NCI-H146 (cell line): ENCODE results near the gene BCOR.

ENCODE experiments used
- DNase-seq: peaks from one replicate; lab custom pipeline; 2025; lab: John Stamatoyannopoulos, UW

The BCOR gene

DNA sequence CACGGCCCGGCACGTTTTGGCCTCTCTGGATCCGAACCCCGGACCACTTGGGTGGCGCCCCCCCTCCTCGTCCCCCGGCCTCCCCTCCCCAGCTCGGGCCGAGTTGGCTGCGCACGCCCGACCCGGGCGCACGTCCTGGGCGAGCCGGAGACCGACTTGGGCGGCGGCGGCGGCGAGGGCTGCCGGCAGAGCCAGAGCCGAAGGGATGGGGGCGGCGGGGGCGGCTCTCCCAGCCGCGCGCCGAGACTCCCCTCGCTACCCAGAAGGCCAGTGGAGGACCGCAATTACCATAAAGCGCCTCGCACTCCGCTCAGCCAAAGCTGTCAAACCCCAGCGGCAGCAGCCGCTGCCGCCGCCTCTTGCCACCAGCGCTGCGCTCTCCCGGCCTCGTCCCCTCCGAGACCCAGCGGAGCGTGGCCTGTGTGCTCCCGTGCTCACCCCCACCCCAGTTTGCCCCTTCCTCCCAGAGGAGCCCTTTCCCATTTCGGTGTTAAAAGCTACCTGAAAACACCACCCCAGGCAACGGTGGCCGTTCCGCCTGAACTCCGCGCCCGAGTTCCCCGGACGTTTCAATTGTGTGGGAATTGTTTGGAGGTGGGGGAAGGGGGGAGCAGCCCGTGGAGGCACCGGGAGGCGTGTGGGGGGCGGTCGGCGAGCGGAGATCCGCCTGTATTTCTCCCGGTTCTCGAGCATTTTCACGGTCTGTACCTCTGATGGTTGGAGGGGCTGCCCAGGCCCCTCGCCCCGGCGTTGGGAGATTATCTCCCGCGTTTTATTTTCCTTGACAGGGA lies 701 bp upstream of the BCOR start:
- DNase-seq = peak; percentile 76

DNA sequence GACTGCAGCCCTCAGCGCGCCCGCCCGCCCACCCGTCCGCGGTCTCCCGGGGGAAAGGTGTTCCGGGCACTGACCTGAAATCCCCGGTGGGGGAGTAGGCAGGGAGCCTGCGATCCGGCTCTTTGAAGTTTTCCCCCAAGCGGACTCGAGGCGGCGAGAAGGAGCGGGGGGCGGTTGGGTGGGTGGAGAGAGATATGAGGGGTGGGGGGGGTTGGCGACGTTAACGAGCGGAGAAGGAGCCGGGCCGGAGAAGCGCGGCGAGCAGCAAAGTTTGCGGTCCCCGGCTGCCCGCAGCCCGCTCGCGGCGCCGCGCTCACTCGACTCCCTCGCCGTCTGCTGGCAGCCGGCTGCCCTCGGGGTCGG lies 636 bp downstream of the BCOR start:
- DNase-seq = no peak

DNA sequence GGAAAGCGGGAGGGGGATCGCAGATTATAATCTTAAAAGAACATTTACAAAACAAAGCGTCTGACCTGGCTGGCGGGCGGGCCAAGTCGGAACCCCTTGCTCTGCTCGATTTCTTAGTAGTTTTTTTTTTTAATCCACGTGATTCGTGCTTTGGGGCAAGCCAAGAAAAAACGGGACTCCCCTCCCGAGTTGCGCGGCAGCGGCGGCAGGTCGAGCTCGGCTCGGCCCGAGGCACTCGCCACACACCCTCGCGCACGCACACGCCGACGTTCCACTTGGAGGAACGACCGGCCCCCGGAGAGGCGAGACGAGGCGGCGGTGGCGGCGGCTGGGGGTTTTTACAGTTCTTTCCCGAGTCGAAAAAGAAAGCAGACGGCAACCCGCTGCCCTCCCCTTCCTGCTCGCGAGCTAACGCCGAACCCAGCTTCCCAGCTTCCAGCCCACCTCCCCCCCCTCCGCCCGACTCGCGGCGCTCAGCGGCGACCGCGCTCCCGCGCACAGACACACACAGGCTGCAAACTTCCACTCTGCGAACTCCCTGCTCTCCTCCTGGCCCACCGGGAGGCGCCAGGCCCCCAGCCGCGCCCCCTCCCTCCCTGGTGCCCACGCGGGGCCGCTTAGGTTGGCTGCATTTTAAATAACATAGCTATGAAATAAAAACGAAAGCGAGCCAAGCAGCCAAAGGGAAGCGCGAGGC lies 1.2 kb downstream of the BCOR start:
- DNase-seq = peak; percentile 38

DNA sequence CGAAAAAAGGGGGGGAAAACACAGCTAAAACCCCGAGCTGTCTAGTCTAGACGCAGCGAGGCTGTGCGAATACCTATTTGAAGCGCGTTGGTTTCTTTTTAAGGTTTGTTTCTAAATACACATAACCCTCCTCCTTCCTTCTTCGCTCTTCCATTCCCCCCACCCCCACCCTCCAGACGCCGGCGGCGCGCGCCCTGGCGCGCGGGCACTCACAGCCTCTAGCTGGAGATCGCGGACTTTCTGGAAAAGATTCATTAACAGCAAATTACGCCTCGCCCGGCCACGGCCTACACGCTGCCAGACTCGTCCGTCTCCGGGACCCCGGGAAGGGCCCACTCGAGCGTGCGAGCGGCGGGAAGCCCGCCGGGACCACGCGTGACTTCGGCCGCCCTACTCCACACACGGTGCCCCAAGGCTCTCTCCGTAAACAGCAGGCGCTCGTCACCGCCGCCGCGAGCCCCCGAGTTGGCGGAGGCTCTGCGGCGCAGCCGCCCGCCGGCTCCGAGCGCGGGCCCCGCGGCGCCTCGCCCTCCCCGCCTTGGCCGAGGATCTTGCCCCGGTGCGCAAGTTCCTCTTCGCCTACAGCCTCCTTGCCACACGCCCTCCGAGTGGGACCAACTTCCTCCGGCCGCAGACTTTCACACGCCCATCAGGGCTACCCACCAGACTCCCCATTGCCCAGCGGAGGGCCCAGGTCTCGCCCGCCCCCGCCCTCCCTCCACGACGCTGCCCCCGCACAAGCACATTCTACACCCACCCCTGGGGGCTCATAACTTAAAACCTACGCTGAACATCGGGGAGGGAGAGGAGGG lies 2.0 kb downstream of the BCOR start:
- DNase-seq = peak; percentile 14

DNA sequence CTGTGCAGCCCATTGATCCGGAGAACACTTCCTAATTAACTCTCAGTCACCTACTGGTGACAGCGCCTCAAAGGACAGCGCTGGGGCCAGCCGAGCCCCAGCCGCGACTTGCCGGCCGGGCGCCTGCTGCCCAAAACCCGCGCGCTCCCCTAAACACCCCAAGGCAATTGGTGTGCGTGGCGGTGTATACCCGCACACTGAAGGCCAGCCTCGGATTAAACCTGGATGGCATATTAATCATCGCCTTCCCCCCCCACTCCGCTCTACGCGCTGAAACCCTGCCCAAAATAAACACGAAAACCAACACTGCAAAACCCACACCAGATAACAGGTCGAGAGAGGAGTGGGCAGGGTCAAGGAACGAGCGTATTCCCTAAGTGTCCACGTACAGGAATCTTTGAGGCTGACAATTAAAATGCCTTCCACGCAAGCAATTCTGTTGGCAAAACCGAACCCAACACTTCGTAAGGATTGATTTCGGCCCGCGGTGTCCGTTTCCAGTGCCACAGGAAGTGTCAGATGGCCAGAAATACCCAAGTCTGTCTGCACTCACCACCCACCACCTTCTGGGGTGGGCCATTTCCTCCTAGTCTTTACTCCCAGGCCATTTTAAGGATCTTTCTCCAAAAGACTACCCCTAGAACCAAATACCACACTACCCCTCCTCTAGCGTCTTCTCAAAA lies 2.7 kb downstream of the BCOR start:
- DNase-seq = peak; percentile 37

DNA sequence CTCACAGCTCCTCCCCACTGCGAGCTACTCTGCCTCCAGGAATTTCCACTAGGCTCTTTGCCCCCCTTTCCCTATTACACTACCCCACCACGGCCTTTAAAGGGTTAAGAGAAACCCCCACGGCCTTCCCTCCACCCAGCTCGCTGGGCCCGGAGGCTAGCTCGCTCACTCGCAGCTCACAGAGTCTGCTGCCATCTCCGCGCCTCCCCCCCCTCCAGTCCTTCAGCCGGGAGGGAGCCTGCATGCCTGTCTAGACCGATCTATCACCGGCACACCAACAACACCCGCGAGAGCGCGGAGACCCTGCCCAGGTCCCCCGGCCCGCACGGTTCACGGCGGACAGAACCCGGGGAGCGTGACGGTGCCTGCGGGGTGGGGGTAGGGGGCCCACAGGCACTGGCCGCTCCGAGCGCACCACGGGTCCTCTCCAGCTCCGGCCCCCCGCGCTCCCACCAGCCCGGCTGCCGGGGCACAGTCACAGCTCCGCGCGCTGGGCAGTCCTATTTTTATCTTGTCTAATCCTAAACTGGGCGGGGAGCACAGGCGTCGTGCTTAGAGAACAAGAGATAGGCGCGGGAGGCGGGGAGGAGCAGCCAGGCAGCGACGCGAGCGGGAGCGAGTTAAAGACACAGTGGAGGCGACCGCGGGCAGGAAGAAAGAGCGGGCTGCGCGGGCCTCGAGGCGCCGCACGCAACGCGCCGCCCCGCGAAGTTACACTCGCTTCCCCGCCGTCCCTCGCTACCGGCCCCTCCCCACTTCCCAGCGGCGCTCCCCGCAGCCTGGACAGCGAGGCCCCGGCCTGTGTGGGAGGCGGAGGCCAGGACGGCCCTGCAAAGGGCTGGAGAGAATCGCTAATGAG lies 3.5 kb downstream of the BCOR start:
- peak; percentile 59 for DNase-seq

DNA sequence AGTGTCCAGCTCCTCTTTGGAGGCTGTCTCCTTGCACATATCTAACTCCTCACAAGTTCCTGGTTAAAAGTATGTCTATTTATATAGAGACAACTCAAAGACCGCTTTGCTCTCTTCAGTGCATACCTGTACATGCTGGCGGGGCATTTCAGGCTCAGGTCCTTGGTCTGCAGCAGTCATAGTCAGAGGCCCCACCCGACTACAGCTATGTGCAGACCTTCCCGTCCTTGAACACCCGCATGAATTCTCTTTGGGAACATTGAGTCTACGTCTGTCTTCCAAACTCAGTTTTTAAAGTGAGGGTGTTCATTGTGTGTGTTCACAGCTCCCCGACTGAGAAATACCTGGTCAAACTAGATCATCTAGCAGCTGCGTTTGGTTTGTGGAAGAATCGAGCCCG lies 4.2 kb downstream of the BCOR start:
- no peak for DNase-seq

DNA sequence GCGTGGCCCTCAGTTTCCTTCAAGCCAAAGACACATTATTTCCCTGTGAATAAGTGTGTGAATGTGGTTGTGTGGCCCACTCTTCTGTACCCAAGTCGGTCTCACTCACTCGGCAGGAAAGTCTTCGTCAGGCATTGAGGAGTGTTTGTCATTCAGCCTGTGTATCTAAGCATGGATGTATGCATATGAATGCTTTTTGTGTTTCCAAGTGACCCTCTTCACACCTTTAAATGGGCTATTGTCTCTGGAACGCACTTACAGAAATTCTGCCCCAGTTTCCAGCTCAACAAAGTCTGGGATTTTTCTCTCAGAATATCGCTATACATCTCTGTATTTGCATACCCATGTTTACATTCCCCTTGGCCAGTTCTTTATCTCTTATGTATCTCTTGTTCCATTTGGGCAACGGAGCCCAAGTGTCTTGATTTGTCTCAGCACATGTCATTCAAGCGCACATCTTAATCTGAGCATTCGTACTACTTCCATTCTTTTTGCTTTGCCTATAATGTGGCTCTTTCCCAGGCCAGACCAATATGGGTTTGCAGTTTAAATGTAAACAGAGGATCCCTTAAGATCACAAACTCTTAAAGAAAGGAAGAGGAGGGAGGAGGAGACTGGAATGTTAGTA lies 4.8 kb downstream of the BCOR start:
- no peak for DNase-seq

DNA sequence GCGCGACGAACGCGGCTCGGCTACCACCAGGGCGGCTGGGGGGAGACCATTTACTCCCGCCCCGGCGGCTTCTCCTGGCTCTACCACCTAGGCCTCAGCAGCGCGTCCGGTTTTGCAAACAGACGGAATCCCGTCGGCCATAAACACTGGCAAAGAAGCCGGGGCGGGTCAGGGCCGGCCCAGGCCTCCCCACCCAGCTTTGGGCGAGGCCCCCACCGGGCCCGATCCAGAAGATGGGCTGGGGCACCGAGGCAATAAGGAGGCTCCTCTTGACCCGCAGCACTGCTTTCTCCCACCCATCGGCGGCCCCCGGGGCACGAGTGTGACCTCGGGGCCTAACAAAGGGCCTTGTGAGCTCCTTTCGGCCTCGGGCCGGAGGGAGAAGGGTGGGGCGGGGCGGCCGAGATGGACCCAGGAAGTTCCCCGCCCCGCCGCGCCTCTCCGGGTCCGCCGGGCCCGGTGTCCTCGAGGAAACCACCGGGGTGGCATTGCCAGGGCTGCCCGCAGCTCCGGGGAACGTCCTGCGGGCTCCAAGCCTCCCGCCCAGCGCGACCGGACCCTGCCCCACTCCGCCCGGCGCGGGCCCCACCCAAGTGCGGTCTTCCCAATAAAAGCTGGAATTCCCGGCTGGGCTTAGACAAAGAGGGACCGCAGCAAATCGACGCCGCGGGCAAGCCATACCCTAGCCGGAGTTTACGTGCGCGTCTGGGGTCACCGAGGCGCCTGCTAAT lies 5.9 kb downstream of the BCOR start:
- DNase-seq = no peak

DNA sequence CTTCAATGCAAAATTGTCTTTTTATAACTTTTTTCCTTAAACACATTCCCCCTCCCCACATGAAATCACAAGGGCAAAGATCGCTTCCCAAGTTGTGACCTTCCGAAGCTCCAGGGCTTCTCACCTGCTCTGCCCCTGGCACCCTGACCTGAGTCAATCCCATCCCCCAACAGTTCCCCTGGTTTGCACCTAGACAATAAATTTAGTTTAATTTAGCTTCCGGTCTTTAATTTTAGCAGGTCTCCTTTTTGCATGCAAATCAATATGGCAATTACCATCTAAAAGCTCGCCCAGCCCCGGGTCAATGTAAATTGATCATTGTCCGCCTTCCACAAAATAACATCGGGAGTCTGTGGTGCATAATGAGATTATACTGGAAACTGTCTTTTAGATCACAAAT lies 6.8 kb downstream of the BCOR start:
- DNase-seq = no peak

DNA sequence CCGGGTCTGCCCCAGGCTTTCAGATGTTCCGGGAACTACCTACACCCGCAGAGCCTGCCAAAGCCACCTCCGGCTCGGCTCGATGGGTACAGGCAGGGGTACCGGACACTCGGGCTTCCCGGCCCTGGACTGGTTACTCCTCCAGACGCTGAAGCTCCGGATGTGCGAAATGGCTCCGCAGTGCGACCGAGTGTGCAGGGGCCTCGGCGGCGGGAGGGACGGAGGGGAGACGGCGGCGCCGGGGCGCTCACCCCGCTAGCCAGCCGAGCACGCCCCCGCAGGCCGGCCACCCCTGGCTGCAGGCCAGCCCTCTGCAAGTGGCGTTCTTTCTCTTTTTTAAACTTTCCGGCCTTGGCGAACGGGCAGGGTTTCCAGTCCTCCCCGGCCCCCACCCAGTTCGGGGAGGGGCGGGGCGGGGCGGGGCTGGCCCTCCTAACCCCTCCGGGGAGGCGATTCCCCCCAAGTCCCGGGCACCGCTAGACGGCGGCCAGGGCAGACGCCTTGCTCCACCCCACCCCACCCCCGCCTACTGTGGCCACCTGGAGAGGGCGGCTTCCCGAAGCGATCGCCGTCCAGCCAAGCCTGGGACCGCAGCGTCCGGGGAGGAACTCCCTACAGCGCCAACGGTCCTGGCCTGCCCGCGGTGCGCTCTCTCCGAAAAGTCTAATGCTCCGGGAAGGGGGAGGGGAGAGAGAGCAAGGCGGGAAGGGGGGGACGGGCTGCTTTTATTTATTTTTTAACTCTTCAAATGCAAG lies 7.5 kb downstream of the BCOR start:
- no peak for DNase-seq

DNA sequence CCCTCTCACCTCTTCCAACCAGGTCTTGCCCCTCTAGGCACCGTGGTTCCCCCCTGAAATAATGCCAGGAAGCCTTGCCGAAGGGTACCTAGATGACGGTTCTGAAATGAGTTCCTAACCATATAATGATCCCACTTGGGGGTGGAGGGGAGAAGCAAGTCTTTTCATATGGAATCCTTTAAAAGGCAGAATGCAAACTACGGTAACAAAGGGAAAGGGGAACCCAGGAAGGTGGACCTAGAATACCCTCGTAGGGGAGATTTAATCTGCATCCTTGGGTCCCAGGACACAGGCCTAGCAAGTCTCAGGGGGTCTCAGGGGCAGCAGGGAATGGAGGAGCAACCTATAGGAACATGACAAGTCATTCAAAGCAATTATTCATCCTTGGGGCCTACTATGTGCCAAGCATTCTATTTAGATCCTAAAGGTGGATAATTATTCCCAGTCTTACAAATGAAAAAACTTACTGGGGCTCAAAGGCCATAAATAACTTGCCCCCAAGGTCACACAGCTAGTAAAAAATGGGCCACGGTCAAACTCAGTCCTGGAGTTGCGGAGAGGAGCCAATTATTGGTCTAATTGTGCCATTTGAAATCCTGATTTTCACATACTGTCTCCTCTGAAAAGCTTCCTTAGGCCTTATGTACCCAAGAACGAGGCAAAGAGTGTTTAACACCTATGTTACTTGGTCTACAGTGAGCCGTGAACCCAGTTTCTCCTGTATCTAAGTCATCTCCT lies 8.8 kb downstream of the BCOR start:
- DNase-seq = no peak

DNA sequence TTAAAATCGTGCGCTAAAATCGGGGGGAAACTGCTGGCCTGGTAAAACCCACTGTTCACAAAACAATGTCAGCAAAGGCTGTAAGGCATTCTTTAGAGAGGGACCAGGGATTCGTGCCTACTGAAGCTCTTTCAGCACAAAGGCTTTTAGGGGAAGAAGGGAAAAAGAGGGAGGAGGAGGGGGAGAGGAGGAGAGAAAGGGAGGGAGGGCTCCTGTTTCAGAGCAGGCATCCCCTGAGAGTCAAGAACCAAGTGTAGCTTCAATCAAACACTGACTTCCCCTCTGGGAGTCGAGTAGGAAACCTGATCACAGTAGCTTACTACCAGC lies 9.5 kb downstream of the BCOR start:
- DNase-seq = no peak

DNA sequence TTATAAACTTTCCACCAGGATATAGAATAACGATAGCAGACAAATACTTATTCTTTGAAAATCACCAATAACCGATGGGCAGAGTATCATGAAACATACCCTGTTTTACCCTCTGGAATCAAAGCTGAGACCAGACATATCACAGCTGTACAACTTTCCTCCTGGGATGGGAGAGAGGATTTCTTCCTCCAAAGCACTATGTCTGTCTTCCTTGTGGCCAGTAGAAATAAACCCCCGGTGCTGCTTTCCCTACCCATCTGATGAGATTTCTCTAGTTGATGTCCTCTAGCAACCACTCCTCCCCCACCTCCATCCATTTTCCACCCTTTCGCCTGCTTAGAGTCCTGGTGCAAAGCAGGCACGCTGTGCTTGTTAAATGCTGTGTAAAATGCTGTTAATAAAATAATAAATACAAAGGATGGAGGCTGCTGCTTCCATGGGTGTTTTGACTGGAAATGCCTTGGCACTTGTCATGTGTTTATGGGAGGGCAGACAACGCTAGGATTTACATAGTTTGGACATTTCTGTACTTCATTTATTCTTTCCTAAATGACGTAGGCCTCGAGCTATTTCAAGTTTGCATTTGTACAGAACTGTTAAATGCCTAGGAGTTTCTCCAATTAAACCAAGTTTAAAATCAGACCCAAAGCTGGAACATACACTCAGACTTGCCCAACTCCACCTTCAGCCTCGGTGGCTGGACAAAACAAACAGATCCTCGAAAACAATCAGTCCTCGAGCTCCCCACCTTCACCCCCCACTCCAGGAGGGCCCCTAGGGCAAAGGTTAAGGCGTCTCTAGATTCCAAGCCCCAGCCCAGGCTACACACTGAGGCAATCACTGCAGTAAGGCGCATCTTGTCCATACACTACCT lies 10.1 kb downstream of the BCOR start:
- no peak for DNase-seq

DNA sequence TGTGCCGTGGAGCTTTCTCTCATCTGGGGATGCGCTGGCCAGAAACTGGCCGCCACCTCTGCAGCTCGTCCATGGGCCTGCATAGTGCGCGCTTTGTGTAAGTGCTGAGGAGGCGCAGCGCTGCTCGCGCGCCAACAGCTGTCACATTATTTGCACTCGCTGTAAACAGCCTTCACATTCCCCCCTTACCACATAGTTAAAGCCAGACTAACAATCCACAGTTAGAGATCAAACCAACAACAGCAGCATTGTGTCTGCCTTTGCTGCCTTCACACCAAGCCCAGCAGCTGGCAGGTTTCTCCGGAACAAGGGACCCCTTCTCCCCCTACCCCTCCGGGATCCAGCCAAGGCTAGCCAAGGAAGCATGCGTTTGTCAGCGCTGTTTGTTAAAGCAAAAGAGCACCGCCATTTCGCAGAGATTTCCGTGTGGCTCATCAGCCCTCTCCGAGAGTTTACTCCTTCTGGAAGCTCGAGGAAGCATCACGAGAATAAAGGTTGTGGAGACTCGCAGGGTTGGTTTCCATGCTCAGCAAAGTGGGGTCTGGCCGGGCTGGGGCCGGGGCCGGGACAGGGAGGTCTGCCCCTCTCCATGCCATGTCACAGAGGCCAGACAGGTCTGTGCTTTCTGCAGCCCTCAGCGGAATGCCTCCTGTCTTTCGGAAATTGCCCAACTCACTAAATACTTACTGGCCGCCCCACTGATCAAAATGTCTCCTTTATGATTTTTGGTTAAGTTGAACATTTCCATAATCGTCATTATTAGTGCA lies 11.0 kb downstream of the BCOR start:
- no peak for DNase-seq

DNA sequence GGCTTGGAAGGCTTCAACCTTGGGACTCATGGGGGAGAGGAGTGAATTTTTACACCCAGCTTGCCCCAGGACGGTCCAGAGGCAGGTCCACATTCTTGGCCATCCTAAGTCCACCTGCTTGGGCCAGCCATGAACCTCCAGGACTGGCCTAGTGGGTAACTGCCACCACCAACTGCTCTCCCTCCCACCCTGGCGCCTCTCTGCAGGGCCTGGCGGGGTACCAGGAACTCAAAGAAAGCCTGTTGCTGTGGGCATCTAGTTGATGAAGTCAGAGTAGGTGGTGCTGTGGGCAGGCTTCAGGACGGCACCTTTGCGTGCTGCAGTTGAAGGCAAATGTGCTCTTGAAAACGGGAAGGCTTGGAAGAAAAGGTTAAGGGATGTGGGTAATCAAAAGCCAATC lies 12.0 kb downstream of the BCOR start:
- DNase-seq = no peak

DNA sequence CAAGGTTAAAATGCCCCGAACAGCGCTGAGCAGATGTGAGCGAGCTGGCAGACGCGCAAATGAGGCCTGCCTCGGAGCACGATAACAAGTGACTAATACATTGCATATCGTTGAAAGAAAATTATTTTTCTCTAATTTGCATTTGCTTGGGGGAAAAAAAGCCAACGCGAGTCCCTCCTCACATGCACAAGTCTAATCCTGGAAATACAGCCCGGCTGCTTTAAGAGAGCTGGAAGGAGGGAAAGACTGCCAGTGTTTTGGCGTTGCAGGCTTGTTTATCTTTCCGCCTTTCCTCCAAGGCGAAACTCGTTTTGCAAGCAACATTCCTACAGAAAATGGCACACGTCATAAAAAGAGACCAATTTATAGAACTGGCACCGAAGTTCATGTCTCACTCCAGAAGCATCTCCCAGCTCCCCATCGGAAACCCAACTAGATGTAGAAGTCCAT lies 12.6 kb downstream of the BCOR start:
- no peak for DNase-seq
